HG03025 (cell line): ENCODE results near the gene LCP2.
A peak's percentile ranks its signal among the peaks of the same experiment; 100 is the strongest.

Experiments used
- ATAC-seq: cut with Tn5 transposase; IDR thresholded peaks from one replicate; pipeline ENCODE4 v1.9.1; 2021; ENCODE audit warnings: mild to moderate bottlenecking, moderate library complexity; ENCODE audit not compliant: unreplicated experiment, low FRiP score

The LCP2 gene

GRCh38 chr5:170278611-170279458 lies 18.7 kb downstream of the LCP2 start:
- peak; percentile 92 for ATAC-seq

GRCh38 chr5:170277867-170278281 lies 19.7 kb downstream of the LCP2 start:
- no peak for ATAC-seq

GRCh38 chr5:170276140-170276539 lies 21.4 kb downstream of the LCP2 start:
- ATAC-seq: no peak

- ATAC-seq: no peak
These were observed 22.1 kb downstream of the LCP2 start for GRCh38 chr5:170275376-170275994.

- ATAC-seq: no peak
These were observed 23.4 kb downstream of the LCP2 start for GRCh38 chr5:170273968-170274710.

GRCh38 chr5:170270293-170271069 lies 27.1 kb downstream of the LCP2 start:
- ATAC-seq: no peak

- no peak for ATAC-seq
These were observed 28.0 kb downstream of the LCP2 start for GRCh38 chr5:170269579-170269978.

GRCh38 chr5:170268884-170269283 lies 28.7 kb downstream of the LCP2 start:
- no peak for ATAC-seq

- ATAC-seq: no peak
These were observed 29.4 kb downstream of the LCP2 start for GRCh38 chr5:170268153-170268689.

GRCh38 chr5:170267431-170268152 lies 30.0 kb downstream of the LCP2 start:
- ATAC-seq: peak; percentile 64

- ATAC-seq: no peak
These were observed 30.8 kb downstream of the LCP2 start for GRCh38 chr5:170266570-170267381.

GRCh38 chr5:170265522-170265921 lies 32.1 kb downstream of the LCP2 start:
- ATAC-seq: no peak

- no peak for ATAC-seq
These were observed 33.7 kb downstream of the LCP2 start for GRCh38 chr5:170263906-170264305.

GRCh38 chr5:170262061-170263045 lies 35.2 kb downstream of the LCP2 start:
- ATAC-seq: no peak

- no peak for ATAC-seq
These were observed 36.0 kb downstream of the LCP2 start for GRCh38 chr5:170261528-170262043.

- ATAC-seq: no peak
These were observed 40.2 kb downstream of the LCP2 start for GRCh38 chr5:170257370-170257769.

GRCh38 chr5:170256571-170256970 lies 41.0 kb downstream of the LCP2 start:
- no peak for ATAC-seq
